Upper lobe of left lung (tissue), 6 donors: ENCODE results near the gene AKNA. TPM values are rescaled to one million over a fixed set of nuclear protein-coding genes. Genes with fewer than 3 reads are reported as not detected.
"Not testable (repeated sequence)": the region's sequence is repeated elsewhere in the genome, so short reads cannot be mapped to it uniquely, and the experiment has no call there.

Source experiments
- ATAC-seq, 2 donors: fragments of 200-7000 bp; cut with Tn5 transposase; one replicate each; pipeline ENCODE4 v1.9.1; 2022; ENCODE audit warnings: mild to moderate bottlenecking in 2 of 2, moderate library complexity in 2 of 2; ENCODE audit not compliant: low FRiP score in 2 of 2
- DNase-seq, 2 donors: peaks; one replicate each; pipeline ENCODE4 v3.0.0-alpha.2; 2019 to 2020
- H3K27ac ChIP-seq, 4 donors: fragments of 200-600 bp; sonication (generic); one replicate each; pipeline ENCODE4 v1.5.1; 2016 to 2019
- H3K27me3 ChIP-seq, 4 donors: fragments of 200-600 bp; sonication (generic); one replicate each; pipeline ENCODE4 v1.5.1; 2017 to 2019
- H3K36me3 ChIP-seq, 4 donors: fragments of 200-600 bp; sonication (generic); one replicate each; pipeline ENCODE4 v1.5.1; 2016 to 2019
- H3K4me1 ChIP-seq, 4 donors: fragments of 200-600 bp; sonication (generic); one replicate each; pipeline ENCODE4 v1.5.1; 2018 to 2019
- H3K4me3 ChIP-seq, 4 donors: fragments of 200-600 bp; sonication (generic); one replicate each; pipeline ENCODE4 v1.5.1; 2017 to 2019; ENCODE audit warnings: mild to moderate bottlenecking in 2 of 4, moderate library complexity in 1 of 4
- H3K9me3 ChIP-seq, 4 donors: fragments of 200-600 bp; sonication (generic); one replicate each; pipeline ENCODE4 v1.5.1; 2018 to 2019
- CTCF ChIP-seq, 6 experiments: fragments of 450-650 bp in 4 of 6; fragments of 200-600 bp in 2 of 6; sonication (generic) in 2 of 6; IDR thresholded peaks; one replicate each; pipeline ENCODE4 v1.5.1; 2016 to 2019; ENCODE audit warnings: antibody characterized with exemption in 6 of 6
- EP300 ChIP-seq, 4 donors: sonication (generic); formaldehyde crosslinking; IDR thresholded peaks; one replicate each; pipeline ENCODE4 v1.5.1; 2017; ENCODE audit warnings: antibody characterized with exemption in 4 of 4, control low read depth in 2 of 4
- POLR2A ChIP-seq, 4 donors: fragments of 450-650 bp; IDR thresholded peaks; one replicate each; pipeline ENCODE4 v1.5.1; 2016 to 2017; ENCODE audit warnings: antibody characterized with exemption in 4 of 4, mild to moderate bottlenecking in 2 of 4
- POLR2AphosphoS5 ChIP-seq, 2 donors: sonication (generic); formaldehyde crosslinking; IDR thresholded peaks; one replicate each; pipeline ENCODE4 v1.5.1; 2017; ENCODE audit warnings: antibody characterized with exemption in 2 of 2
- whole genome bisulfite sequencing, 2 donors: methylation state at CpG; one replicate each; pipeline ENCODE4 v1.1.5; 2017 to 2018; 5-methylcytosine and 5-hydroxymethylcytosine counted together
- total RNA-seq, 6 donors: library from RNA; depleted of rRNA in 4 of 6; stranded (reverse); fragments of >200 nt in 4 of 6; gene quantifications; one replicate each; pipeline versions ENCODE4 v1.1.0 to v1.2.1, GENCODE V29; 2016 to 2021
- donor health status: DM: no; HTN: no; CAD: no; lungs with moderate emphysema.
- donor health status: DM: no; HTN: yes; CAD: no; lungs with severe emphysema.

AKNA gene
- total RNA-seq, 6 donors from 2014 or later: 38.3 to 152 (median 61.5) TPM

GRCh38 chr9:114324492-114324891, 63.3 kb downstream of the AKNA start:
- 91 to 93% methylated on average over 6 to 8 of the region's 8 CpGs for WGBS, 2 donors

GRCh38 chr9:114323849-114324248, 63.9 kb downstream of the AKNA start:
- H3K4me1 ChIP-seq, DNase-seq, H3K9me3 ChIP-seq, H3K36me3 ChIP-seq, H3K4me3 ChIP-seq, ATAC-seq, H3K27me3 ChIP-seq, H3K27ac ChIP-seq: not testable (repeated sequence)
- 71 to 72% methylated on average over 6 of the region's 6 CpGs for WGBS, 2 donors

More at GRCh38 chr9:114324492-114324891, 63.3 kb downstream of the AKNA start:
- Histone ChIP-seq H3K4me3 (no peak overlapping the region), H3K27ac (no peak overlapping the region), H3K27me3 (no peaks in the 10 kb centered on the region), H3K9me3 (no peaks in the 10 kb centered on the region), H3K4me1 (no peaks in the 10 kb centered on the region), H3K36me3 (no peaks in the 10 kb centered on the region)
- DNase-seq (no peak), ATAC-seq (no peak)
- no peak for TF ChIP-seq EP300 (IDR thresholded peaks at IDR 0.05)
- TF ChIP-seq POLR2AphosphoS5 (IDR thresholded peaks at IDR 0.05): no peak
- no peak for TF ChIP-seq POLR2A (IDR thresholded peaks at IDR 0.05)
- no peak for TF ChIP-seq CTCF (IDR thresholded peaks at IDR 0.05)

- 76 to 100% methylated on average over 2 to 5 of the region's 15 CpGs for WGBS, 2 donors
- H3K4me1 ChIP-seq, H3K36me3 ChIP-seq, H3K27me3 ChIP-seq, H3K4me3 ChIP-seq, H3K27ac ChIP-seq, H3K9me3 ChIP-seq, DNase-seq: not testable (repeated sequence)
- peak; percentile 39 to 83 for ATAC-seq
These were observed 64.8 kb downstream of the AKNA start, which contains the start of gene ORM1 for GRCh38 chr9:114322831-114323531. TSS of gene ORM1 (plus strand) at chr9:114323098. CDS start at chr9:114323134, 36 bp downstream.

GRCh38 chr9:114322160-114322818, 65.5 kb downstream of the AKNA start:
- not testable (repeated sequence) for H3K27me3 ChIP-seq, ATAC-seq, DNase-seq, H3K4me3 ChIP-seq, H3K36me3 ChIP-seq, H3K27ac ChIP-seq, H3K4me1 ChIP-seq, H3K9me3 ChIP-seq
- 46 to 59% methylated on average over 11 of the region's 12 CpGs for WGBS, 2 donors

- H3K4me1 ChIP-seq: peaks cover 0 to 8% (median 4%) of the 10 kb centered on the region in 4 donors
- TF ChIP-seq POLR2A (IDR thresholded peaks at IDR 0.05): no peak
- no peak for TF ChIP-seq EP300 (IDR thresholded peaks at IDR 0.05)
- no peak for TF ChIP-seq POLR2AphosphoS5 (IDR thresholded peaks at IDR 0.05)
- TF ChIP-seq CTCF (IDR thresholded peaks at IDR 0.05): no peak
- H3K9me3 ChIP-seq: no peaks in the 10 kb centered on the region
- no peak overlapping the region for H3K4me3 ChIP-seq
- no peaks in the 10 kb centered on the region for H3K27me3 ChIP-seq
- DNase-seq: no peak
- H3K27ac ChIP-seq: no peak overlapping the region
- no peak for ATAC-seq
- WGBS, 2 donors: 73 to 90% methylated on average over 8 of the region's 8 CpGs
- H3K36me3 ChIP-seq: no peaks in the 10 kb centered on the region
These were observed 66.0 kb downstream of the AKNA start for GRCh38 chr9:114321759-114322158.

- H3K9me3 ChIP-seq, ATAC-seq, H3K27me3 ChIP-seq, H3K27ac ChIP-seq, H3K4me3 ChIP-seq, H3K36me3 ChIP-seq: not testable (repeated sequence)
- 88 to 90% methylated on average over 7 of the region's 7 CpGs for WGBS, 2 donors
- DNase-seq: peak in 1 of 2 donors; percentile 57
- H3K4me1 ChIP-seq: peaks cover 0 to 10% (median 4%) of the 10 kb centered on the region in 4 donors
These were observed 67.1 kb downstream of the AKNA start for GRCh38 chr9:114320710-114321109.

GRCh38 chr9:114319147-114319546, 68.6 kb downstream of the AKNA start:
- Histone ChIP-seq H3K27ac (no peak overlapping the region), H3K36me3 (no peaks in the 10 kb centered on the region), H3K9me3 (no peaks in the 10 kb centered on the region), H3K27me3 (no peaks in the 10 kb centered on the region), H3K4me1 (peaks cover 0 to 17% (median 8%) of the 10 kb centered on the region in 4 donors), H3K4me3 (no peak overlapping the region)
- DNase-seq (peak in 1 of 2 donors; percentile 31), ATAC-seq (no peak)
- WGBS, 2 donors: 64 to 76% methylated on average over 3 of the region's 3 CpGs
- TF ChIP-seq POLR2A (IDR thresholded peaks at IDR 0.05) (no peak), CTCF (IDR thresholded peaks at IDR 0.05) (no peak), POLR2AphosphoS5 (IDR thresholded peaks at IDR 0.05) (no peak), EP300 (IDR thresholded peaks at IDR 0.05) (no peak)
